ENCODE data around the gene CSH1. TPM values are rescaled to one million over a fixed set of nuclear protein-coding genes. Genes with fewer than 3 reads are reported as not detected.

Gene CSH1
- polyA plus RNA-seq, 1 of the 3 experiments (the other 2 are of a cell fraction) = not detected

GRCh38 chr17:63854709-63855108 lies 41.7 kb downstream of the CSH1 start (continued):
- no peak for TF ChIP-seq REST (IDR thresholded peaks at IDR 0.05; ENCODE audit: low read depth, low read length)
- TF ChIP-seq, protein P1, sequence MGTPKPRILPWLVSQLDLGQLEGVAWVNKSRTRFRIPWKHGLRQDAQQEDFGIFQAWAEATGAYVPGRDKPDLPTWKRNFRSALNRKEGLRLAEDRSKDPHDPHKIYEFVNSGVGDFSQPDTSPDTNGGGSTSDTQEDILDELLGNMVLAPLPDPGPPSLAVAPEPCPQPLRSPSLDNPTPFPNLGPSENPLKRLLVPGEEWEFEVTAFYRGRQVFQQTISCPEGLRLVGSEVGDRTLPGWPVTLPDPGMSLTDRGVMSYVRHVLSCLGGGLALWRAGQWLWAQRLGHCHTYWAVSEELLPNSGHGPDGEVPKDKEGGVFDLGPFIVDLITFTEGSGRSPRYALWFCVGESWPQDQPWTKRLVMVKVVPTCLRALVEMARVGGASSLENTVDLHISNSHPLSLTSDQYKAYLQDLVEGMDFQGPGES (IDR thresholded peaks at IDR 0.05; ENCODE audit: low read depth, low read length) = no peak
- TF ChIP-seq SMC3 (IDR thresholded peaks at IDR 0.05; ENCODE audit: low read depth, low read length) = no peak
- TF ChIP-seq RFX5 (IDR thresholded peaks at IDR 0.05; ENCODE audit: low read length) = no peak

DNA sequence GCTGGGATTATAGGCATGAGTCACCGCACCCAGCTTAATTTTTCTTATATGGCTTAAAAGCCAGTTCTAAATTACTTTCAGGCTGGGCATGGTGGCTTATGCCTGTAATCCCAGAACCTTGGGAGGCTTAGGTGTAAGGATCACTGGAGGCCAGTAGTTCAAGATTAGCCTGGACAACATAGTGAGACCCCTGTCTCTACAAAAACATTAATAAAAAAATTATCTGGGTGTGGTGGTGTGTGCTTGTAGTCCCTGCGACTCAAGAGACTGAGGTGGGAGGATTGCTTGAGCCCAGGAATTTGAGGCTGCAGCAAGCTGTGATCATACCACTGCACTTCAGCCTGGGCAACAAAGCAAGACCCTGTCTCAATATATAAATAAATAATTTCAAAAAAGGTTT lies 43.1 kb downstream of the CSH1 start:
- Histone ChIP-seq H3K27ac (ENCODE audit: low read depth in 2 of 2, low read length in 1 of 2) (no peak overlapping the region), H3K9me2 (no peaks in the 10 kb centered on the region), H3K36me3 (replicated peaks in 1 of 2; ENCODE audit: control insufficient read depth in 1 of 2, insufficient read depth in 2 of 2, low read length in 1 of 2) (no peaks in the 10 kb centered on the region), H3K4me3 (ENCODE audit: low read depth in 2 of 2, low read length in 1 of 2) (no peak overlapping the region), H3K4me1 (ENCODE audit: control insufficient read depth in 1 of 2, insufficient read depth in 2 of 2, low read depth in 1 of 2, low read length in 1 of 2) (no peaks in the 10 kb centered on the region), H3K4me2 (no peak overlapping the region), H2AFZ (ENCODE audit: low read depth) (no peak overlapping the region), H3F3A (replicated peaks; ENCODE audit: insufficient read depth) (no peaks in the 10 kb centered on the region), H3K9ac (no peak overlapping the region), H3K27me3 (ENCODE audit: insufficient read depth) (peaks cover 16% of the 10 kb centered on the region; the same call in 1 of the 2 replicates), H3K9me3 (no peaks in the 10 kb centered on the region), H3K79me2 (ENCODE audit: insufficient read depth) (no peaks in the 10 kb centered on the region), H4K20me1 (ENCODE audit: insufficient read depth) (no peaks in the 10 kb centered on the region)
- DNase-seq = no peak
- TF ChIP-seq NRF1 (IDR thresholded peaks at IDR 0.05; ENCODE audit: low read depth, low read length) = no peak
- TF ChIP-seq RCOR1 (IDR thresholded peaks at IDR 0.05; ENCODE audit: low read length) = no peak
- no peak for TF ChIP-seq SIN3A (IDR thresholded peaks at IDR 0.05; ENCODE audit: borderline replicate concordance, low read depth, low read length)
- TF ChIP-seq POLR2AphosphoS5 (IDR thresholded peaks at IDR 0.05; ENCODE audit: low read depth, low read length) = no peak
- TF ChIP-seq FOXJ3 (CRISPR knock-in tag; IDR thresholded peaks at IDR 0.05) = no peak
- no peak for TF ChIP-seq REST (IDR thresholded peaks at IDR 0.05; ENCODE audit: low read depth, low read length)
- no peak for TF ChIP-seq GATA2 (CRISPR knock-in tag; IDR thresholded peaks at IDR 0.05)
- no peak for TF ChIP-seq ELF1 (IDR thresholded peaks at IDR 0.05)
- no peak for TF ChIP-seq USF2 (IDR thresholded peaks at IDR 0.05; ENCODE audit: borderline replicate concordance, low read depth, low read length)
- no peak for TF ChIP-seq RXRA (IDR thresholded peaks at IDR 0.05; ENCODE audit: borderline replicate concordance, low read depth)
- TF ChIP-seq, protein P1 (IDR thresholded peaks at IDR 0.05; ENCODE audit: low read depth, low read length) = no peak
- CTCF ChIA-PET = interaction anchor here (0.8 to 6.4 kb wide), 5 partner anchors 13 to 280 kb away, joined by 3 to 50 read pairs (median 4); partner anchors contain the start of gene GH1
- 76% methylated on average over 2 of the region's 2 CpGs for WGBS (ENCODE audit: low lambda C conversion rate)
- POLR2A ChIA-PET = no interaction called here
